K562 (cell line): ENCODE results near the gene CCDC9. TPM values are rescaled to one million over a fixed set of nuclear protein-coding genes. Genes with fewer than 3 reads are reported as not detected.

Experiments used
- BCOR ChIP-seq: fragments of 450-650 bp; IDR thresholded peaks from 2 replicates; pipeline ENCODE4 v1.6.1; 2016
- BRCA1 ChIP-seq, 2 experiments: fragments of 450-650 bp in 1 of 2; sonication (generic) in 1 of 2; formaldehyde crosslinking in 1 of 2; IDR thresholded peaks; 2 replicates each; pipeline versions ENCODE4 v1.5.0 to v1.6.1; 2017 to 2020; ENCODE audit warnings: mild to moderate bottlenecking in 1 of 2, missing genetic modification reagents in 1 of 2
- ELF1 ChIP-seq: fragments of 200-800 bp; sonication (Bioruptor generic); IDR thresholded peaks from 2 replicates; pipeline ENCODE4 v1.6.1; 2016; ENCODE audit warnings: missing genetic modification characterization, missing compliant biosample characterization
- ELK3 ChIP-seq: fragments of 450-650 bp; formaldehyde crosslinking; IDR thresholded peaks from 2 replicates; pipeline ENCODE4 v1.4.0; 2020; ENCODE audit warnings: mild to moderate bottlenecking
- HCFC1 ChIP-seq: IDR thresholded peaks from 2 replicates; pipeline ENCODE4 v1.6.1; 2012; ENCODE audit warnings: low read depth, low read length, improper control_type of control experiment
- MEF2A ChIP-seq: IDR thresholded peaks from 2 replicates; pipeline ENCODE4 v1.6.1; 2011; ENCODE audit warnings: low read depth, mild to moderate bottlenecking, low read length, moderate library complexity; ENCODE audit not compliant: control insufficient read depth
- MEIS2 ChIP-seq: fragments of 450-650 bp; IDR thresholded peaks from 2 replicates; pipeline ENCODE4 v1.6.1; 2014; ENCODE audit warnings: mild to moderate bottlenecking; ENCODE audit not compliant: partially characterized antibody
- PRDM10 ChIP-seq: fragments of 450-650 bp; IDR thresholded peaks from 2 replicates; pipeline ENCODE4 v1.6.1; 2018; ENCODE audit not compliant: partially characterized antibody
- SMAD4 ChIP-seq: fragments of 250-450 bp; sonication (Bioruptor Pico); conservative IDR thresholded peaks from 2 replicates; pipeline ENCODE4 v1.8.0; 2021; ENCODE audit warnings: inconsistent platforms, mild to moderate bottlenecking, moderate library complexity
- SRF ChIP-seq, 2 experiments: fragments of 250-450, 450-650 bp in 1 of 2; sonication (Bioruptor Pico) in 1 of 2; sonication (generic) in 1 of 2; formaldehyde crosslinking; IDR thresholded peaks; 2 replicates each; pipeline versions ENCODE4 v1.5.0 to v1.5.1; 2020 to 2022; ENCODE audit warnings: mild to moderate bottlenecking in 1 of 2, missing genetic modification reagents in 1 of 2
- ZBTB40 ChIP-seq, 2 experiments: fragments of 450-650 bp in 1 of 2; sonication (generic) in 1 of 2; formaldehyde crosslinking in 1 of 2; IDR thresholded peaks; 2 replicates each; pipeline versions ENCODE4 v1.7.1 to v1.9.0; 2016 to 2022; ENCODE audit warnings: inconsistent platforms in 1 of 2, mild to moderate bottlenecking in 1 of 2, missing genetic modification reagents in 1 of 2
- ZNF316 ChIP-seq: fragments of 450-650 bp; IDR thresholded peaks from 2 replicates; pipeline ENCODE4 v1.6.1; 2016
- ZNF77 ChIP-seq: fragments of 250-450 bp; sonication (Bioruptor Pico); IDR thresholded peaks from 2 replicates; pipeline ENCODE4 v1.5.0; 2020
- polyA plus RNA-seq, 8 experiments: library from polyadenylated mRNA; depleted of rRNA in 4 of 8; stranded (reverse) in 5 of 8; unstranded in 3 of 8; fragments of >200 nt; fragmentation: Nextera tagmentation in 2 of 8; fragmentation: Illumina TruSeq in 1 of 8; extraction: Ambion mirVana in 2 of 8; extraction: Trizol in 1 of 8; gene quantifications; 2 replicates each; pipeline versions ENCODE4 v1.2.1 to v1.2.3, GENCODE V29; 2011 to 2014; ENCODE audit warnings: inconsistent platforms in 1 of 8, missing spikeins in 1 of 8
- total RNA-seq, 7 experiments: library from RNA; depleted of rRNA in 6 of 7; stranded (reverse); fragments of >200 nt in 6 of 7; fragmentation: Illumina TruSeq in 2 of 7; extraction: Trizol in 2 of 7; gene quantifications; 2 replicates each; pipeline versions ENCODE4 v1.2.1 to v1.2.3, GENCODE V29; 2011 to 2021; ENCODE audit warnings: low replicate concordance in 1 of 7

The CCDC9 gene
- total and polyA plus RNA-seq, 9 of the 15 experiments (the other 6 are each of a cell fraction or from before 2014, with no cell fraction given), result 0.23 to 38.6 (median 8.4) TPM

DNA sequence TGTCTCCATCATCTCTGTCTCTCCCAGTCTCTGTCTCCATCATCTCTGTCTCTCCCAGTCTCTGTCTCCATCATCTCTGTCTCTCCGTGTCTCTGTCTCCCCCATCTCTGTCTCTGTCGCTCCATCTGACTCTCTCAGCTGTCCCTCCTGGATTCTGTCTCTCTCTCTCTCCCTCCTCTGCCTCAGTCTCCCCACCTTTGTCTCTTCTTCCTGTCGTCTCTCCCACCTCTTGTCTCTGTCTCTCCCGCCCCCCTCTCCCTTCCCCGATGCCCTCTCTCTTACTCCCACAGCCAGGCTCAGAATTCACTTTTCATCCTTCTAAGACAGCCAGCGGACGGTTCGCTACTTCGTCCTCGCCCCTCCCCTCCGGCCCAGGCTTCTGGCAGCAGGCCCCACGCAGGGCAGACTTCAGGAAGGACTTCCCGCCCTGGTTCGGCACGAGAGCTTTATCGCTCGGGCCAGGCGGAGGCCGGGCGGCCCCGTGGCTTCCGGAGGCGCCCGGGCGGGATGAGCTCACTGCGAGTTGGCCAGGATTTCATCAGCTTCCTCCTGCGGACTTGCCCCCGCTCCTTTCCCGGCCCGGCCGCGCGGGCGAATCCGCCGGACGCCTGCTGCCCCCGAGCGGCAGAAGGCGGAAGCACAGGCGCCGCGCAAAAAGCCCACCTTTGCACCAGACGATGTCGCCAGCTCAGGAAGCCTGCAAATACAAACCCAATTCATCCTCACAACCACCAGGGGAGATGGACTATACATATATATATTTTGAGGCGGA lies 12.4 kb upstream of the CCDC9 start (continued):
- TF ChIP-seq ZBTB40 (IDR thresholded peaks at IDR 0.05), result peak; percentile 74
- no peak for TF ChIP-seq ZBTB40 (CRISPR knock-in tag; IDR thresholded peaks at IDR 0.05)
- TF ChIP-seq MEF2A, result no peak
- peak; percentile 85 for TF ChIP-seq ELF1 (tag)
- no peak for TF ChIP-seq ELK3 (CRISPR knock-in tag)
- 0 out of 2 replicates have a peak, but pooled peaks have one; percentile 19 for TF ChIP-seq ZNF316
- peak; percentile 52 for TF ChIP-seq PRDM10
- peak; percentile 54 for TF ChIP-seq HCFC1
- peak; percentile 100 for TF ChIP-seq BCOR
- peak in 1 of 2 experiments; percentile 55; a peak in 1 of 4 replicates for TF ChIP-seq SRF (CRISPR knock-in tag; IDR thresholded peaks at IDR 0.05)
- TF ChIP-seq ZNF77 (CRISPR knock-in tag), result no peak
- no peak for TF ChIP-seq MEIS2
- peak; percentile 98 for TF ChIP-seq SMAD4 (CRISPR knock-in tag)
- TF ChIP-seq BRCA1 (IDR thresholded peaks at IDR 0.05), result no peak
- no peak for TF ChIP-seq BRCA1 (CRISPR knock-in tag; IDR thresholded peaks at IDR 0.05)
